Karpas-422 (cell line): ENCODE measurements around the gene TENM4. TPM values are rescaled to one million over a fixed set of nuclear protein-coding genes. Genes with fewer than 3 reads are reported as not detected.

Experiments
- DNase-seq: peaks from one replicate; pipeline ENCODE4 v3.0.0-alpha.2; 2015
- H2AFZ ChIP-seq: fragments of 200-600 bp; sonication (generic); 2 replicates; pipeline ENCODE4 v1.6.1; 2014; ENCODE audit warnings: antibody characterized with exemption, low read length, mixed read lengths
- H3K27ac ChIP-seq: fragments of 200-600 bp; sonication (generic); 2 replicates; pipeline ENCODE4 v1.5.1; 2014; ENCODE audit warnings: mild to moderate bottlenecking, low read length, moderate library complexity
- H3K27me3 ChIP-seq: fragments of 200-600 bp; sonication (generic); 2 replicates; pipeline ENCODE4 v1.6.1; 2014; ENCODE audit warnings: low read length, mixed read lengths
- H3K36me3 ChIP-seq: fragments of 200-600 bp; sonication (generic); 2 replicates; pipeline ENCODE4 v1.6.1; 2014; ENCODE audit warnings: low read length, mixed read lengths; ENCODE audit not compliant: insufficient read depth
- H3K4me1 ChIP-seq: fragments of 200-600 bp; sonication (generic); 2 replicates; pipeline ENCODE4 v1.6.1; 2014; ENCODE audit warnings: mild to moderate bottlenecking, low read length, mixed read lengths
- H3K4me2 ChIP-seq: fragments of 200-600 bp; sonication (generic); 2 replicates; pipeline ENCODE4 v1.6.1; 2014; ENCODE audit warnings: low read length, low read depth, mild to moderate bottlenecking; ENCODE audit not compliant: poor library complexity, severe bottlenecking
- H3K4me3 ChIP-seq: fragments of 200-600 bp; sonication (generic); 2 replicates; pipeline ENCODE4 v1.5.1; 2014; ENCODE audit warnings: mild to moderate bottlenecking, antibody characterized with exemption, low read length, mixed read lengths
- H3K79me2 ChIP-seq: fragments of 200-600 bp; sonication (generic); 2 replicates; pipeline ENCODE4 v1.6.1; 2014; ENCODE audit warnings: mild to moderate bottlenecking, low read length, mixed read lengths
- H3K9ac ChIP-seq: fragments of 200-600 bp; sonication (generic); 2 replicates; pipeline ENCODE4 v1.6.0; 2014; ENCODE audit warnings: low read length
- H3K9me2 ChIP-seq: fragments of 200-600 bp; sonication (generic), shearing (Covaris generic); replicated peaks from 2 replicates; pipeline ENCODE4 v1.6.0; 2014; ENCODE audit warnings: mild to moderate bottlenecking, low read length, moderate library complexity; ENCODE audit not compliant: insufficient read depth
- H3K9me3 ChIP-seq: fragments of 300-700, 200-600 bp; sonication (generic); 2 replicates; pipeline ENCODE4 v1.6.1; 2014; ENCODE audit warnings: low read length, mixed read lengths
- H4K20me1 ChIP-seq: fragments of 200-600 bp; sonication (generic); 2 replicates; pipeline ENCODE4 v1.6.1; 2014; ENCODE audit warnings: mild to moderate bottlenecking, antibody characterized with exemption, low read length, low read depth; ENCODE audit not compliant: insufficient read depth
- total RNA-seq: library from RNA; depleted of rRNA; stranded (reverse); fragments of >200 nt; shearing (Covaris generic); gene quantifications from 2 replicates; pipeline ENCODE4 v1.2.3, GENCODE V29; 2014; ENCODE audit warnings: low replicate concordance

Gene TENM4
- total RNA-seq, 1 experiment from 2014 or later = not detected

- DNase-seq = no peak
These were observed 50.4 kb downstream of the TENM4 start for GRCh38 chr11:79390477-79390876.

GRCh38 chr11:79388201-79388600 is 52.6 kb downstream of the TENM4 start:
- no peaks in the 10 kb centered on the region for H3K9me3 ChIP-seq
- H3K4me3 ChIP-seq = no peak overlapping the region
- no peaks in the 10 kb centered on the region for H3K9me2 ChIP-seq
- H3K9ac ChIP-seq = no peak overlapping the region
- DNase-seq = no peak
- H4K20me1 ChIP-seq = no peaks in the 10 kb centered on the region
- H2AFZ ChIP-seq = no peak overlapping the region
- H3K79me2 ChIP-seq = no peaks in the 10 kb centered on the region
- H3K36me3 ChIP-seq = no peaks in the 10 kb centered on the region
- H3K4me1 ChIP-seq = peaks cover 12% of the 10 kb centered on the region
- no peak overlapping the region for H3K4me2 ChIP-seq
- H3K27me3 ChIP-seq = no peaks in the 10 kb centered on the region
- H3K27ac ChIP-seq = no peak overlapping the region

More at GRCh38 chr11:79390477-79390876, 50.4 kb downstream of the TENM4 start:
- Histone ChIP-seq H3K9me3 (no peaks in the 10 kb centered on the region), H4K20me1 (no peaks in the 10 kb centered on the region), H3K36me3 (no peaks in the 10 kb centered on the region), H2AFZ (no peak overlapping the region), H3K27me3 (no peaks in the 10 kb centered on the region), H3K27ac (no peak overlapping the region), H3K4me3 (no peak overlapping the region), H3K9ac (no peak overlapping the region), H3K4me2 (no peak overlapping the region), H3K9me2 (no peaks in the 10 kb centered on the region), H3K4me1 (peaks cover 12% of the 10 kb centered on the region), H3K79me2 (no peaks in the 10 kb centered on the region)

- Histone ChIP-seq H4K20me1 (no peaks in the 10 kb centered on the region), H3K79me2 (no peaks in the 10 kb centered on the region), H3K4me2 (no peak overlapping the region), H3K9ac (no peak overlapping the region), H3K9me2 (no peaks in the 10 kb centered on the region), H3K4me1 (peaks cover 12% of the 10 kb centered on the region), H2AFZ (no peak overlapping the region), H3K27me3 (no peaks in the 10 kb centered on the region), H3K4me3 (no peak overlapping the region), H3K36me3 (no peaks in the 10 kb centered on the region), H3K27ac (no peak overlapping the region), H3K9me3 (no peaks in the 10 kb centered on the region)
- no peak for DNase-seq
These were observed 57.0 kb downstream of the TENM4 start for GRCh38 chr11:79383874-79384273.

GRCh38 chr11:79382301-79383050 is 58.4 kb downstream of the TENM4 start:
- Histone ChIP-seq H3K79me2 (no peaks in the 10 kb centered on the region), H4K20me1 (no peaks in the 10 kb centered on the region), H2AFZ (no peak overlapping the region), H3K9me2 (no peaks in the 10 kb centered on the region), H3K27me3 (no peaks in the 10 kb centered on the region), H3K9me3 (no peaks in the 10 kb centered on the region), H3K36me3 (no peaks in the 10 kb centered on the region), H3K9ac (no peak overlapping the region), H3K27ac (no peak overlapping the region), H3K4me1 (peaks cover 9% of the 10 kb centered on the region), H3K4me2 (no peak overlapping the region), H3K4me3 (no peak overlapping the region)
- DNase-seq = no peak

GRCh38 chr11:79381036-79381435 is 59.8 kb downstream of the TENM4 start:
- Histone ChIP-seq H3K4me2 (no peak overlapping the region), H3K79me2 (no peaks in the 10 kb centered on the region), H3K27ac (no peak overlapping the region), H3K9me2 (no peaks in the 10 kb centered on the region), H3K27me3 (no peaks in the 10 kb centered on the region), H3K9me3 (no peaks in the 10 kb centered on the region), H3K4me3 (no peak overlapping the region), H3K36me3 (no peaks in the 10 kb centered on the region), H4K20me1 (no peaks in the 10 kb centered on the region), H2AFZ (no peak overlapping the region), H3K9ac (no peak overlapping the region), H3K4me1 (peaks cover 5% of the 10 kb centered on the region)
- DNase-seq = no peak

GRCh38 chr11:79377406-79377805 is 63.4 kb downstream of the TENM4 start:
- H3K4me3 ChIP-seq = no peak overlapping the region
- no peaks in the 10 kb centered on the region for H3K27me3 ChIP-seq
- H3K9me2 ChIP-seq = no peaks in the 10 kb centered on the region
- no peak overlapping the region for H3K27ac ChIP-seq
- no peak overlapping the region for H3K9ac ChIP-seq
- H3K9me3 ChIP-seq = no peaks in the 10 kb centered on the region
- H3K79me2 ChIP-seq = no peaks in the 10 kb centered on the region
- no peak overlapping the region for H3K4me2 ChIP-seq
- no peak overlapping the region for H2AFZ ChIP-seq
- H3K4me1 ChIP-seq = peaks cover 5% of the 10 kb centered on the region
- no peak for DNase-seq
- no peaks in the 10 kb centered on the region for H3K36me3 ChIP-seq
- no peaks in the 10 kb centered on the region for H4K20me1 ChIP-seq

- Histone ChIP-seq H3K9me2 (no peaks in the 10 kb centered on the region), H3K4me2 (no peak overlapping the region), H3K36me3 (no peaks in the 10 kb centered on the region), H4K20me1 (no peaks in the 10 kb centered on the region), H3K4me3 (no peak overlapping the region), H3K9ac (no peak overlapping the region), H3K27ac (no peak overlapping the region), H3K27me3 (no peaks in the 10 kb centered on the region), H3K79me2 (no peaks in the 10 kb centered on the region), H3K4me1 (peaks cover 5% of the 10 kb centered on the region), H3K9me3 (no peaks in the 10 kb centered on the region), H2AFZ (no peak overlapping the region)
- no peak for DNase-seq
These were observed 64.8 kb downstream of the TENM4 start for GRCh38 chr11:79375818-79376550.

GRCh38 chr11:79374727-79375126 is 66.1 kb downstream of the TENM4 start:
- DNase-seq = no peak
- no peak overlapping the region for H2AFZ ChIP-seq
- no peaks in the 10 kb centered on the region for H3K36me3 ChIP-seq
- no peak overlapping the region for H3K4me2 ChIP-seq
- peaks cover 5% of the 10 kb centered on the region for H3K4me1 ChIP-seq
- no peaks in the 10 kb centered on the region for H3K79me2 ChIP-seq
- no peak overlapping the region for H3K27ac ChIP-seq
- H3K9ac ChIP-seq = no peak overlapping the region
- H3K9me3 ChIP-seq = no peaks in the 10 kb centered on the region
- H3K4me3 ChIP-seq = no peak overlapping the region
- H3K27me3 ChIP-seq = no peaks in the 10 kb centered on the region
- no peaks in the 10 kb centered on the region for H4K20me1 ChIP-seq
- H3K9me2 ChIP-seq = no peaks in the 10 kb centered on the region
